IPS DF 4.7 (cell line): ENCODE measurements around the gene MICOS13.

Experiments
- DNase-seq: peaks from one replicate; pipeline ENCODE4 v3.0.0-alpha.2; 2013; ENCODE audit warnings: low spot score; ENCODE audit errors: extremely low read depth

MICOS13 gene

GRCh38 chr19:5687360-5688198 is 7.3 kb upstream of the MICOS13 start:
- DNase-seq = no peak

GRCh38 chr19:5686647-5687359 is 6.5 kb upstream of the MICOS13 start:
- peak; percentile 64 for DNase-seq

GRCh38 chr19:5686326-5686646 is 6.0 kb upstream of the MICOS13 start:
- DNase-seq = no peak

DNA sequence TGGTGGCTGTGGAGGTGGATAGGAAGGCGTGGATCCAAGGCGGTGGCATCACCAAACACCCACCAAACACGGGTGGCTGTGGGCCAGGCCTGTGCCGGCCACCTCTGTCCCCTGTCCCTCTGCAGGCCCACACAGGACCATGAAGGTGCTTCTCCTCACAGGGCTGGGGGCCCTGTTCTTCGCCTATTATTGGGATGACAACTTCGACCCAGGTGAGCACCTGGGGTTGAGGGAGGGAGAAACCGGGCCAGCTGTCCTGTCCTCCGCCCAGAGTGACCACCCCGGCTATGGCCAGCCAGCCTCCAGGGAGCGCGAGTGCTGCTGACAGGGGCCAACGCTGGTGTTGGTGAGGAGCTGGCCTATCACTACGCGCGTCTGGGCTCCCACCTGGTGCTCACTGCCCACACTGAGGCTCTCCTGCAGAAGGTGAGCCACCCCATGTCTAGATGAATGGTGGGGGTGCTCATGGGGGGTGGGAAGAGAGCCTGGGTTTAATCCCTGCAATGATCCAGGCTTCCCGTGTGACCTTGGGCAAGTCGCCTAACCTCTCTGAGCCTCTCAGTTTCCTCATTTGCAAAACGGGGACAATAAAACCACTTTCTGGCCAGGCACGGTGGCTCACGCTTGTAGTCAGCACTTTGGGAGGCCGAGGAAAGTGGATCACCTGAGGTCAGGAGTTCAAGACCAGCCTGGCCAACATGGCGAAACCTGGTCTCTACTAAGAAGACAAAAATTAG is 4.5 kb upstream of the MICOS13 start:
- DNase-seq = no peak

- no peak for DNase-seq
These were observed 3.0 kb upstream of the MICOS13 start for GRCh38 chr19:5683177-5683886.

DNA sequence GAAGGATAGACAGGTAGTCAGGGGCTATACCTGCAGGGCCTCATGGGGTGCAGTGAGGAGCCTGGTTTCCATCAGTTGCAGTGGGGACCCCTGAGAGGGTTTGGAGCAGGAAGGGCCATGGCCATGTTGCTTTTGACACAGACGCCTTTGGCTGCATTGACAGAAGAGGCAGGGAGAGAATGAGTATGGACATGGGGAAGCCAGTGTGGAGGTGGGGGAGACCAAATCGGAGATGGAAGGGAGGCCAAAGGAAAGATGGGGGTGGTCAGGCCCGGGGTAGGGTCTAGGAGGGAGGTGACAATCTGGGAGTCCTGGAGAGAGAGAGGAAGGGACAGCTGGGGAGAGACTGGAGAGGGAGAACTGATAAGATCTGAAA is 1.8 kb upstream of the MICOS13 start:
- DNase-seq = no peak

DNA sequence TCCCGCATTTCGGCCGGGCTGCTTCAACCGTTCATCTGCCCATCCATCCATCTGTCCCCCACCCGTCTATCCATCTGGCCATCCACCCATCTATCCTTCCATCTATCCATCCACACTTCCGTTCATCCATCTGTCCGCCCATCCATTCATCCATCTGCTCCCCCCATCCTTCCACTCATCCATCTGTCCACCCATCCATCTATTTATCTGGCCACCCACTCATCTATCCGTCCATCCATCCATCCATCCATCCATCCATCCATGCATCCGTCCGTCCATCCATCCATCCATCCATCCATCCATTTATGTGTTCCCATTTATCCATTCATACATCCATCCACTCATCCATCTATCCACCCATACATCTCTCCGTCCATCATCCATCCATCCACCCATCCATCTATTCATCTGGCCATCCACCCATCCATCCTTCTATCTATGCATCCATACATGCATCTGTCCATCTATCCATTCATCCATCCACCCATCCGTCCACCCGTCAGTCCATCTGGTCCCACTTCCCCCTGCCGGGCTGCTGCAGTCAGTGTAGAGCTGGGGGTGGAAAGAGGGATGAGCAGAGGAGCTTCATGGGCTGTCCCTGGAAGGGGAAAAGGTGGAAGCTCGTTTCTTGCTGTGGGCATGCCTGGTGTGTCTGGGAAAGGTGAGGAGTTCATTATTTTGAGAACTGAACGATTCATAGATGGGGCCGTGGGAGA is 1.2 kb upstream of the MICOS13 start:
- no peak for DNase-seq

GRCh38 chr19:5680084-5680436 is 256 bp downstream of the MICOS13 start:
- no peak for DNase-seq

DNA sequence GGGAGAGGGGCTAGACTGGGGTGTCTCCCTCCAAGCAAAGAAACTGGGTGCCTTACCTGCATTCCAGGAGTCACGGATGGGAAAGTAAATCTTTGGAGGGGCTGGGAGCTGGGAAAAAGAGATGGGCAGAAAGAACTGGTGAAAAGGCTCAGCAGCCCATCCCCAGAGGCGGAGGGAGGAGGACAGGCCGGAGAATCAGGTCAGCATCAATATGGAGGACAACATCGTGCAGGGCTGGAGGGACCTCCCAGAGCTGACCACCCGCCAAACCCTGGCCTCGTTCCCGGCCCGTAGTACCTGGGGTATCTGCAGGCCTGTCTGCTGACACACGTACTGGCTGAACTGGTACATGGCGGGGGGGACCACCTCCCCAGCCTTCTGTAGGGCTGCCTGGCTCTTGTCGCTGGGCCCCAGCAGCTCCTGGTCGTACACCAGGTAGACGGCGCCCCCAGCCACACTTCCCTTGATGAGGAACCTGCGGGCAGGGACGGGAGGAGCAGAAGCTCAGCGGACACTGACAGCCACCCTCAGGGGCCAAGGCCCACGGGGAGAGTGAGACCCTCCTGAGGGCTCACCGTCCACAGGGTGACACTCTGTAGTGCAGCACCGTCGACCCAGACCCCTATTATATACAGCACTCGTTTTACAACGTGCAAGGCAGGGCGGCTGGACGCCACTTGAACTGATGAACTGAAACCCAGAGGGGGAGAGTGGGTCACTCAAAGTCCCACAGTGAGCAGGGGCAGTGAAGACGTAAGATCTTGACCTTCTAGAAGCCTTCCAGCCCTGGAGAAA is 830 bp downstream of the MICOS13 start:
- DNase-seq = no peak

GRCh38 chr19:5678071-5678718 is 2.1 kb downstream of the MICOS13 start:
- no peak for DNase-seq

GRCh38 chr19:5677580-5677979 is 2.7 kb downstream of the MICOS13 start:
- DNase-seq = no peak

DNA sequence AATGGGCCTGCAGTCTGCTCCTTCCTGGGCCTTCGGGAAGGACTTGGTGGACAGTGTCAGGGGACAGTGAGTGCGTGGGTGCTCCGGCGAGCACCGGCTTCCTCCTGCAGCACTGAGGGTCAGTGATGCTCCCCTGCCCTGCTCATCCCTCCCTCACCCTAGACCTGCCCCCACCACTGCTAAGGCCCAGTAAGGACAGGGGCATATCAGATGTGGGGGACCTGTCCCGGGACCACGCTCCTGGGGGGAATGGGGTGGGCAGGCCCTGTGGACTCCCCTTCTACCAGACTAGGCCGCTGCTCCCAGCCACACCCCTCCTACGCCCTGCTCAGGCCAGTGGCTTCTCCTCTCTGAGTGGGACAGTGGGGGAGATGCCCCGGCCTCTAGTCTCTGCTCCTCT is 3.2 kb downstream of the MICOS13 start:
- no peak for DNase-seq

- no peak for DNase-seq
These were observed 3.6 kb downstream of the MICOS13 start for GRCh38 chr19:5676772-5677105.

- DNase-seq = no peak
These were observed 4.1 kb downstream of the MICOS13 start for GRCh38 chr19:5676105-5676771.

DNA sequence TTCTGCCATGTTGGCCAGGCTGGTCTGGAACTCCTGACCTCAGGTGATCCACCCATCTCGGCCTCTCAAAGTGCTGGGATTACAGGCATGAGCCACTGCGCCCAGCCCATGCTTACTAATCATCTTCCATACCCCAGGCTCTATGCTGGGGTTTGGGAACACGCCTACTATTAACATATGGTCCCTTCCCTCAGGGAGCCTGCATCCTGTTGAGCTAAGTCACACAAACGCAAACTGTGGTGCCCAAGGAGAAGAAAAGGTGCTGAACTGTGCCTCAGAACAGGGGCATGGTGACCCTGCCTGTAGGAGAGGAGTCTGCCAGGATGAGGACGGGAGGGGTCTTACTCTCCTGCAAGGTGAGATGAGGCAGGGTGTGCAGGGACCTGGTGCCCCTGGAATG is 5.6 kb downstream of the MICOS13 start:
- DNase-seq = no peak

GRCh38 chr19:5673752-5674151 is 6.6 kb downstream of the MICOS13 start:
- no peak for DNase-seq

GRCh38 chr19:5672708-5673459 is 7.4 kb downstream of the MICOS13 start:
- DNase-seq = no peak

GRCh38 chr19:5671600-5671999 is 8.7 kb downstream of the MICOS13 start:
- no peak for DNase-seq

GRCh38 chr19:5669212-5669611 is 11.1 kb downstream of the MICOS13 start:
- DNase-seq = no peak
